Esophagus squamous epithelium (tissue), 4 donors: Measurements from ENCODE around the gene LCP1.

ENCODE experiments used
- POLR2A ChIP-seq, 4 donors: fragments of 450-650 bp; IDR thresholded peaks; one replicate each; pipeline ENCODE4 v1.6.1; 2017; ENCODE audit warnings: antibody characterized with exemption in 4 of 4, mild to moderate bottlenecking in 4 of 4, moderate library complexity in 3 of 4
- TF ChIP-seq, protein P1 (sequence below), 6 experiments: fragments of 450-650 bp in 4 of 6; fragments of 200-600 bp in 2 of 6; sonication (generic) in 2 of 6; IDR thresholded peaks; one replicate each; pipeline ENCODE4 v1.5.1; 2016 to 2019; ENCODE audit warnings: antibody characterized with exemption in 6 of 6, mild to moderate bottlenecking in 4 of 6, moderate library complexity in 4 of 6

DNA sequence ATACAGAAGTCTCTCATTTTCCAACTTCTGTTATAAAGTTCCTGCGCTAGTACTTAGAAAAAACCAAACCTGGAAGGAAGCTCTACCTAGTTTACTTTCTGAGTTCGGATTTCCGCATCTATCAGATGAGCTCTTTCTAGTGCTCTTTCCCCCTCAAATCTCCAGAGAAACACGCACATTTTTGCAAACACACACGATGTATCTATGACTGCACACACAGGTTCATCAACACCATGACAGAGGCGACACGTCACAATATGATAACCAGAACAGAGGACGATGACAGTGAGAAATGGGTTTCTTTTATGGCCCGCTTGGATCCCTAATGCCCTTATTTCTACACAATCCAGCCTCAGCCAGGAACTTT is 29.1 kb upstream of the LCP1 start:
- TF ChIP-seq, protein P1, sequence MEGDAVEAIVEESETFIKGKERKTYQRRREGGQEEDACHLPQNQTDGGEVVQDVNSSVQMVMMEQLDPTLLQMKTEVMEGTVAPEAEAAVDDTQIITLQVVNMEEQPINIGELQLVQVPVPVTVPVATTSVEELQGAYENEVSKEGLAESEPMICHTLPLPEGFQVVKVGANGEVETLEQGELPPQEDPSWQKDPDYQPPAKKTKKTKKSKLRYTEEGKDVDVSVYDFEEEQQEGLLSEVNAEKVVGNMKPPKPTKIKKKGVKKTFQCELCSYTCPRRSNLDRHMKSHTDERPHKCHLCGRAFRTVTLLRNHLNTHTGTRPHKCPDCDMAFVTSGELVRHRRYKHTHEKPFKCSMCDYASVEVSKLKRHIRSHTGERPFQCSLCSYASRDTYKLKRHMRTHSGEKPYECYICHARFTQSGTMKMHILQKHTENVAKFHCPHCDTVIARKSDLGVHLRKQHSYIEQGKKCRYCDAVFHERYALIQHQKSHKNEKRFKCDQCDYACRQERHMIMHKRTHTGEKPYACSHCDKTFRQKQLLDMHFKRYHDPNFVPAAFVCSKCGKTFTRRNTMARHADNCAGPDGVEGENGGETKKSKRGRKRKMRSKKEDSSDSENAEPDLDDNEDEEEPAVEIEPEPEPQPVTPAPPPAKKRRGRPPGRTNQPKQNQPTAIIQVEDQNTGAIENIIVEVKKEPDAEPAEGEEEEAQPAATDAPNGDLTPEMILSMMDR (IDR thresholded peaks at IDR 0.05): no peak
- TF ChIP-seq POLR2A (IDR thresholded peaks at IDR 0.05): no peak
